Osteoblast (primary cell): ENCODE measurements around the gene MAT2B. TPM values are rescaled to one million over a fixed set of nuclear protein-coding genes. Genes with fewer than 3 reads are reported as not detected.

Experiments
- DNase-seq: peaks from one replicate; pipeline ENCODE4 v3.0.0; 2011; ENCODE audit warnings: low spot score, mixed read lengths; ENCODE audit not compliant: insufficient read length; ENCODE audit errors: missing footprints
- H2AFZ ChIP-seq: 2 replicates; pipeline ENCODE4 v1.6.0; 2011; ENCODE audit warnings: mild to moderate bottlenecking, low read length
- H3K27ac ChIP-seq: 2 replicates; pipeline ENCODE4 v1.5.1; 2011; ENCODE audit warnings: mild to moderate bottlenecking, low read depth, low read length, moderate library complexity
- H3K27me3 ChIP-seq: 2 replicates; pipeline ENCODE4 v1.6.0; 2012; ENCODE audit warnings: mild to moderate bottlenecking, control low read depth, inconsistent platforms, low read length, moderate library complexity; ENCODE audit not compliant: insufficient read depth
- H3K36me3 ChIP-seq: 2 replicates; pipeline ENCODE4 v1.5.1; 2011; ENCODE audit warnings: mild to moderate bottlenecking, low read length, control low read depth, moderate library complexity; ENCODE audit not compliant: insufficient read depth
- H3K4me1 ChIP-seq: 2 replicates; pipeline ENCODE4 v1.5.1; 2011; ENCODE audit warnings: mild to moderate bottlenecking, low read length, control low read depth, moderate library complexity; ENCODE audit not compliant: insufficient read depth
- H3K4me2 ChIP-seq: 2 replicates; pipeline ENCODE4 v1.6.0; 2011; ENCODE audit warnings: mild to moderate bottlenecking, low read length; ENCODE audit not compliant: insufficient read depth
- H3K4me3 ChIP-seq: fragments of 200-600 bp; sonication (generic); 3 replicates; pipeline ENCODE4 v1.5.1; 2012; ENCODE audit warnings: mild to moderate bottlenecking, low read length, inconsistent platforms; ENCODE audit not compliant: insufficient read depth
- H3K79me2 ChIP-seq: 2 replicates; pipeline ENCODE4 v1.6.0; 2012; ENCODE audit warnings: mild to moderate bottlenecking, low read length, control low read depth, inconsistent platforms; ENCODE audit not compliant: insufficient read depth
- H3K9me3 ChIP-seq: 2 replicates; pipeline ENCODE4 v1.5.1; 2011; ENCODE audit warnings: low read depth, low read length, control low read depth
- H4K20me1 ChIP-seq: 2 replicates; pipeline ENCODE4 v1.6.0; 2012; ENCODE audit warnings: mild to moderate bottlenecking, low read length, control low read depth; ENCODE audit not compliant: insufficient read depth
- total RNA-seq: library from RNA; depleted of rRNA; stranded (reverse); fragments of >200 nt; gene quantifications from 2 replicates; pipeline ENCODE4 v1.2.3, GENCODE V29; 2012
- TF ChIP-seq, protein P1 (sequence below): IDR thresholded peaks from 2 replicates; pipeline ENCODE4 v1.5.1; 2011; ENCODE audit warnings: mild to moderate bottlenecking, low read depth, low read length, moderate library complexity; ENCODE audit errors: extremely low read depth

The MAT2B gene
- total RNA-seq, 1 donor = 46.7 TPM

DNA sequence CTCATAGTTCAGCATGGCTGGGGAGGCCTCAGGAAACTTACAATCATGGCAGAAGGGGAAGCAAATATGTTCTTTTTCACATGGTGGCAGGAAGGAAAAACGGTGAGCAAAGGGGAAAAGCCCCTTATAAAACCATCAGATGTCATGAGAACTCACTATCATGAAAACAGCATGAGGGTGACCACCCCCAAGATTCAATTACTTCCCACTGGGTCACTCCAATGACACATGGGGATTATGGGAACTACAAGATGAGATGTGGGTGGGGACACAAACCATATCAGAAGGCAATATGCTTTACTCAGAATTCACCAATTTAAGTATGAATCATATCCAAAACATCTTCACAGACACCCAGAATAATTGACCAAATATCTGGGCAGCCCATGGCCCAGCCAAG is 19.7 kb downstream of the MAT2B start:
- no peak for DNase-seq
- H2AFZ ChIP-seq = no peak overlapping the region

DNA sequence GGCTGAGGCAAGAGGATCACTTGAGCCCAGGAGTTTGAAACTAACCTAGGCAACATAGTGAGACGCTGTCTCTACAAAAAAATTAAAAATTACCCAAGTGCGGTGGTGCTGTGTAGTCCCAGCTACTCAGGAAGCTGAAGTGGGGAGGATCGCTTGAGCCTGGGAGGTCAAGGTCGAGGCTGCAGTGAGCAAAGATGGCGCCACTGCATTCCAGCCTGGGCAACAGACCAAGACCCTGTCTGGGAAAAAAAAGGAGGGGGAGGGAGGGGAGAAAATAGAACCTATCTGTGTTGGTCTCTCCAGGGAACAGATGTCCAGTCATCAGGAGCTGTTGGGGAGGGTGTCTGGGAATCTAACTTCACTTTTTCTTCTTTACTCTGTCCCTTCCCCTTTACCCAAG is 24.3 kb downstream of the MAT2B start:
- TF ChIP-seq, protein P1, sequence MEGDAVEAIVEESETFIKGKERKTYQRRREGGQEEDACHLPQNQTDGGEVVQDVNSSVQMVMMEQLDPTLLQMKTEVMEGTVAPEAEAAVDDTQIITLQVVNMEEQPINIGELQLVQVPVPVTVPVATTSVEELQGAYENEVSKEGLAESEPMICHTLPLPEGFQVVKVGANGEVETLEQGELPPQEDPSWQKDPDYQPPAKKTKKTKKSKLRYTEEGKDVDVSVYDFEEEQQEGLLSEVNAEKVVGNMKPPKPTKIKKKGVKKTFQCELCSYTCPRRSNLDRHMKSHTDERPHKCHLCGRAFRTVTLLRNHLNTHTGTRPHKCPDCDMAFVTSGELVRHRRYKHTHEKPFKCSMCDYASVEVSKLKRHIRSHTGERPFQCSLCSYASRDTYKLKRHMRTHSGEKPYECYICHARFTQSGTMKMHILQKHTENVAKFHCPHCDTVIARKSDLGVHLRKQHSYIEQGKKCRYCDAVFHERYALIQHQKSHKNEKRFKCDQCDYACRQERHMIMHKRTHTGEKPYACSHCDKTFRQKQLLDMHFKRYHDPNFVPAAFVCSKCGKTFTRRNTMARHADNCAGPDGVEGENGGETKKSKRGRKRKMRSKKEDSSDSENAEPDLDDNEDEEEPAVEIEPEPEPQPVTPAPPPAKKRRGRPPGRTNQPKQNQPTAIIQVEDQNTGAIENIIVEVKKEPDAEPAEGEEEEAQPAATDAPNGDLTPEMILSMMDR = no peak
- Histone ChIP-seq H3K9me3 (no peaks in the 10 kb centered on the region), H3K4me2 (no peak overlapping the region), H3K4me3 (no peak overlapping the region), H3K36me3 (no peaks in the 10 kb centered on the region), H3K27ac (no peak overlapping the region), H4K20me1 (no peaks in the 10 kb centered on the region), H3K79me2 (no peaks in the 10 kb centered on the region), H3K4me1 (no peaks in the 10 kb centered on the region), H2AFZ (no peak overlapping the region), H3K27me3 (peaks cover 7% of the 10 kb centered on the region)
- DNase-seq = no peak

More for the DNA sequence above, 19.7 kb downstream of the MAT2B start:
- H3K27me3 ChIP-seq = no peaks in the 10 kb centered on the region
- no peaks in the 10 kb centered on the region for H3K9me3 ChIP-seq
- peaks cover 12% of the 10 kb centered on the region for H3K36me3 ChIP-seq
- H4K20me1 ChIP-seq = no peaks in the 10 kb centered on the region
- no peak overlapping the region for H3K4me3 ChIP-seq
- no peaks in the 10 kb centered on the region for H3K79me2 ChIP-seq
- TF ChIP-seq, protein P1 = no peak
- H3K4me2 ChIP-seq = no peak overlapping the region
- H3K4me1 ChIP-seq = no peaks in the 10 kb centered on the region
- H3K27ac ChIP-seq = no peak overlapping the region

DNA sequence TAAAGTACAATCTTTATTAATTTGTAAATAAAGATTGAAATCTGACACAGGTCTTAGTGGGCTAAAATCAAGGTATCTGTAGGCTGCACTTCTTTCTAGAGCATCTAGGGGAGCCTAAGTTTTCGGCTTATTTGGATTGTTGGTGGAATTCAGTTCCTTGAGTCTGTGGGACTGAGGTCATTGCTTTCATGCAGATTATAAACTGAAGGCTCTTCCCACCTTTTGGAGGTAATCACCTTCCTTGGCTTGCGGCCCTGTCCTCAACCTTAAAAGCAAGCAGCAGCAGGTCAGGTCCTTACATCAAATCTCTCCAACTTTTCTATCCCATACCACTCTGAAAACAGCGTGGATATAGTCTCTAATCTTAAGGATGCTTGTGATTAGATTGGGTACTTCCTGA is 25.9 kb downstream of the MAT2B start:
- H2AFZ ChIP-seq = no peak overlapping the region
- no peaks in the 10 kb centered on the region for H3K79me2 ChIP-seq
- no peaks in the 10 kb centered on the region for H3K9me3 ChIP-seq

DNA sequence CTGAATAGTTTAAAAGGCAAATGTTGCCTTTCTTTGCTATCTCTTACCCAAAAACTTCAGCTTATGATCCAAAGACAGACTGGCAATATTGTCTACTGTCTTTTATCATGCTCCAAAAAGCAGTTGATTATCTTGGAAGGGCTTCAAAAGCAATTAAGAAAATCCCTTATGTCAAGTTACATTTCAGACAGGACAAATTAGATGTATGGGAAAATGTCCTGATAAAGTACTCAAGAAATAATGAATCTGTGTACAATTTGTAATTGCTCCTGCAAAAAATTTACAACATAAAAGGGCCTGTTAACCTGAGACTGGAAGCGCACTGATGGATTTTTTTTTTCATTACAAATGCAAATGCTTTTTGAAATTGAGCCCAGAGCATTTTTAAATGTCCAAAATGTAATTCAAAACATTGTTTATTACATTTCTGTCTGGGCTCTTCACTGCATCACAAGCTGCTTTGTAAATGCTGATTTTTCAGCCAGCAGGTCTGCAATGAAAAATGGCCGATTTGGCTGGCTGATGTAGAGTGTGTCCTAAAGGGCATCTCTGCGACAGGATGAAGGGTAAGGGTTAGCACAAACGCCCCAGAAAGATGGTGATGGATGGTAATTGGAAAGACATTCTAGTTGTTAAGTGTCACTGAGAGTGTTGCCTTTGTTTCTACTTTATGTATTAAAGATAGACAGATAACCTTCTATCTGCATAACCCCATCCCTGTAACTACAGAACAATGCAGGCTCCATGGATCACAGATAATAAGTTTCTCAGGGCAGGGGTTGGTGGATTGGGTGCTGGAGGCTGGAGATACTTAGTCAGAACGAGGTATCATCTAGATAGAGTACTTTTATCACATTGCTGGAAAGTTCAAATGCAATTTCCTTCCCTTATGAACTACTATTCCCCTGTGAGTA is 27.0 kb downstream of the MAT2B start:
- H3K4me3 ChIP-seq = no peak overlapping the region
- H3K79me2 ChIP-seq = no peaks in the 10 kb centered on the region
- TF ChIP-seq, protein P1 = no peak
- H3K4me1 ChIP-seq = no peaks in the 10 kb centered on the region
- H4K20me1 ChIP-seq = no peaks in the 10 kb centered on the region
- H2AFZ ChIP-seq = no peak overlapping the region
- no peak overlapping the region for H3K27ac ChIP-seq
- H3K9me3 ChIP-seq = no peaks in the 10 kb centered on the region
- H3K27me3 ChIP-seq = peaks cover 7% of the 10 kb centered on the region
- H3K4me2 ChIP-seq = no peak overlapping the region
- no peak for DNase-seq
- no peaks in the 10 kb centered on the region for H3K36me3 ChIP-seq

More for the DNA sequence above, 25.9 kb downstream of the MAT2B start:
- no peak overlapping the region for H3K4me3 ChIP-seq
- no peak overlapping the region for H3K4me2 ChIP-seq
- H4K20me1 ChIP-seq = no peaks in the 10 kb centered on the region
- H3K27me3 ChIP-seq = peaks cover 7% of the 10 kb centered on the region
- H3K4me1 ChIP-seq = no peaks in the 10 kb centered on the region
- TF ChIP-seq, protein P1 = no peak
- DNase-seq = no peak
- no peaks in the 10 kb centered on the region for H3K36me3 ChIP-seq
- H3K27ac ChIP-seq = no peak overlapping the region
